ENCODE results near the gene SIRT5. TPM values are rescaled to one million over a fixed set of nuclear protein-coding genes. Genes with fewer than 3 reads are reported as not detected.

SIRT5 gene
- total RNA-seq, 1 donor from 2014 or later: 10.1 TPM

- intact Hi-C loops (cut with micrococcal nuclease): no loop called here
- H3K27me3 Mint-ChIP-seq (ENCODE audit: insufficient read depth): no peaks in the 10 kb centered on the region
Observed at GRCh38 chr6:13604546-13605416, 30.4 kb downstream of the SIRT5 start.

GRCh38 chr6:13605634-13606033 is 31.2 kb downstream of the SIRT5 start:
- Mint-ChIP-seq H3K27me3 (ENCODE audit: insufficient read depth) (no peaks in the 10 kb centered on the region), H3K36me3 (ENCODE audit: low read depth) (peaks cover 23% of the 10 kb centered on the region), H3K27ac (no peak overlapping the region), H3K4me1 (ENCODE audit: low read depth) (peaks cover 4% of the 10 kb centered on the region), H3K9me3 (no peaks in the 10 kb centered on the region), H3K4me3 (no peak overlapping the region)
- DNase-seq (ENCODE audit: low spot score): no peak
- intact Hi-C loops (cut with micrococcal nuclease): no loop called here

More at GRCh38 chr6:13604546-13605416, 30.4 kb downstream of the SIRT5 start:
- H3K9me3 Mint-ChIP-seq: no peaks in the 10 kb centered on the region
- DNase-seq (ENCODE audit: low spot score): no peak
- H3K27ac Mint-ChIP-seq: no peak overlapping the region
- H3K36me3 Mint-ChIP-seq (ENCODE audit: low read depth): peaks cover 29% of the 10 kb centered on the region
- H3K4me1 Mint-ChIP-seq (ENCODE audit: low read depth): peaks cover 4% of the 10 kb centered on the region
- no peak overlapping the region for H3K4me3 Mint-ChIP-seq

DNA sequence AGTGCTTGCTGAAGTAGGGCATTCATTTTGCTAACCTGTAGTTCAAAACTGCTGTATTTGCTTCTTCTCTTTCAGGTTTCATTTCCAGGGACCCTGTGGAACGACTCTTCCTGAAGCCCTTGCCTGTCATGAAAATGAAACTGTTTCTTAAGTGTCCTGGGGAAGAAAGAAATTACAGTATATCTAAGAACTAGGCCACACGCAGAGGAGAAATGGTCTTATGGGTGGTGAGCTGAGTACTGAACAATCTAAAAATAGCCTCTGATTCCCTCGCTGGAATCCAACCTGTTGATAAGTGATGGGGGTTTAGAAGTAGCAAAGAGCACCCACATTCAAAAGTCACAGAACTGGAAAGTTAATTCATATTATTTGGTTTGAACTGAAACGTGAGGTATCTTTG is 37.3 kb downstream of the SIRT5 start:
- Mint-ChIP-seq H3K36me3 (ENCODE audit: low read depth) (peaks cover 6% of the 10 kb centered on the region), H3K27me3 (ENCODE audit: insufficient read depth) (no peaks in the 10 kb centered on the region), H3K27ac (peak overlapping the region; percentile 9), H3K4me3 (peak overlapping the region; percentile 4), H3K4me1 (ENCODE audit: low read depth) (peaks cover 44% of the 10 kb centered on the region), H3K9me3 (no peaks in the 10 kb centered on the region)
- intact Hi-C loops (cut with micrococcal nuclease): loop anchor here (10.0 kb wide), 1 partner anchor 453 kb away; no protein-coding TSS in a partner anchor
- no peak for DNase-seq (ENCODE audit: low spot score)

- Mint-ChIP-seq H3K27ac (no peak overlapping the region), H3K4me3 (peak overlapping the region; percentile 99), H3K27me3 (ENCODE audit: insufficient read depth) (no peaks in the 10 kb centered on the region), H3K4me1 (ENCODE audit: low read depth) (peaks cover 54% of the 10 kb centered on the region), H3K9me3 (no peaks in the 10 kb centered on the region), H3K36me3 (ENCODE audit: low read depth) (peaks cover 14% of the 10 kb centered on the region)
- no peak for DNase-seq (ENCODE audit: low spot score)
- intact Hi-C loops (cut with micrococcal nuclease): loop anchor here (10.0 kb wide), 1 partner anchor 452 kb away; no protein-coding TSS in a partner anchor
Observed at GRCh38 chr6:13613029-13613594, 38.7 kb downstream of the SIRT5 start.

DNA sequence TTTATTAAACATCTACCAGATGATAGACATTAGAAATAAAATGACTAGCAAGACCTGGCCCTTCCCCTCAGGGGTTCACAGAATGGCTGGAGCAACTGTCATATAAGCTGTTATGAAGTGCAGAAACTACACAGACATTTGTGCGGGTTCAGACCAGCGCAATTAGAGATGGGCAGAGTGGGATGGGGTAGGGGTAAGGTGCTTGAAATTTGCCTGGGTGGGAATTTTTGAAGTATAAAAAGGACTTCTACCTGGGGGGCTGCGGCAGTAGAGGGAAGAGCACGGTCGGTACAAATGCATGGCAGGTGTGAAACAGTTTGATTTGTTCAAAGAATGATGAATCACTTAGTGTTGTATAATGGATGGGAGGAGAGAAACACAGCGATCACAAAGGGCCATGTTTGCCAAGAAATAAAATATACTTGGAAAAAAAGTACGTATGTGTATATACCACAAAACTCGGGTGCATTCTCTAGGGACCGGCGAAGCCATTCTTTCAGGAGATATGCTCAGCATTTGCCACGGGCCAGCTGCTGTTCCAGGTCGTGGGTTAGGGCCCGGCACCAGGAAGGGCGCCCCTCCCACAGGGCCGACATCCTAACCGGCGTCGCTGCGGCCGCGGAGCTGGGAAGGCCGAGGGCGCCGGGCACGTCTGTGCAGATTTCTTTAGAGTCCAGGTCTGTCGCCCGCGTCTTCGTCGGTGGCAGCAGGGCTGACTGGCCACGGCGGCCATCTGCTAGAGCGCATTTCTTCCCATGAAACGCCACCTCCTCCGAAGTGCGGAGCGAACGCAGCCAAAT is 39.9 kb downstream of the SIRT5 start:
- no peaks in the 10 kb centered on the region for H3K27me3 Mint-ChIP-seq (ENCODE audit: insufficient read depth)
- H3K9me3 Mint-ChIP-seq: no peaks in the 10 kb centered on the region
- intact Hi-C loops (cut with micrococcal nuclease): loop anchor here (10.0 kb wide), 1 partner anchor 450 kb away; no protein-coding TSS in a partner anchor
- DNase-seq (ENCODE audit: low spot score): peak; percentile 12
- H3K4me1 Mint-ChIP-seq (ENCODE audit: low read depth): peaks cover 54% of the 10 kb centered on the region
- H3K27ac Mint-ChIP-seq: peak overlapping the region; percentile 87
- H3K4me3 Mint-ChIP-seq: peak overlapping the region; percentile 99
- peaks cover 19% of the 10 kb centered on the region for H3K36me3 Mint-ChIP-seq (ENCODE audit: low read depth)

GRCh38 chr6:13614926-13615791 is 40.8 kb downstream of the SIRT5 start, which contains the start of gene NOL7:
Gene NOL7 (plus strand): TSS chr6:13615335. CDS start chr6:13615359, 24 bp downstream.
- intact Hi-C loops (cut with micrococcal nuclease): loop anchor here (1.0 to 10.0 kb wide), 8 partner anchors 41 to 450 kb away; partner anchors contain the start of genes GFOD1, MCUR1, RANBP9 and SIRT5
- peak; percentile 98 for DNase-seq (ENCODE audit: low spot score)
- Mint-ChIP-seq H3K36me3 (ENCODE audit: low read depth) (peaks cover 19% of the 10 kb centered on the region), H3K4me1 (ENCODE audit: low read depth) (peaks cover 54% of the 10 kb centered on the region), H3K4me3 (peak within 1 kb of the TSS; percentile 99), H3K27me3 (ENCODE audit: insufficient read depth) (no peaks in the 10 kb centered on the region), H3K27ac (peak within 1 kb of the TSS; percentile 87), H3K9me3 (no peaks in the 10 kb centered on the region)

DNA sequence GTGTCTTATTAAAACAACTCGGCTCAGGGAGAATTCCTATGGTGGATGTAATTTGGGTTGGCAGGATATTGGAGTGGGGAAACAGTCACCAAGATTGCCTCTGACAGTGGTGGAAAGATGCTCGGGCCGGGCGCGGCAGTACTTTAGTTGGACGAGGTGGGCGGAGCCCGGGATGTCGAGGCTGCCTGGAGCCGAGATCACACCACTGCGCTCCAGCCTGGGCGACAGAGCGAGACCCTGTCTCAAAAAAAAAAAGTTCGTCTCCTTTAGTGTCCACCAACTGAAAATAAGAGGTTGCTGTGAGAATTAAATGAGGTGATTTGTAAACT is 41.4 kb downstream of the SIRT5 start:
- Mint-ChIP-seq H3K4me3 (peak overlapping the region; percentile 99), H3K27me3 (ENCODE audit: insufficient read depth) (no peaks in the 10 kb centered on the region), H3K9me3 (no peaks in the 10 kb centered on the region), H3K36me3 (ENCODE audit: low read depth) (peaks cover 23% of the 10 kb centered on the region), H3K4me1 (ENCODE audit: low read depth) (peaks cover 54% of the 10 kb centered on the region), H3K27ac (peak overlapping the region; percentile 87)
- intact Hi-C loops (cut with micrococcal nuclease): loop anchor here (1.0 to 10.0 kb wide), 9 partner anchors 9 to 449 kb away; partner anchors contain the start of genes GFOD1, MCUR1, RANBP9 and SIRT5
- DNase-seq (ENCODE audit: low spot score): peak; percentile 22

DNA sequence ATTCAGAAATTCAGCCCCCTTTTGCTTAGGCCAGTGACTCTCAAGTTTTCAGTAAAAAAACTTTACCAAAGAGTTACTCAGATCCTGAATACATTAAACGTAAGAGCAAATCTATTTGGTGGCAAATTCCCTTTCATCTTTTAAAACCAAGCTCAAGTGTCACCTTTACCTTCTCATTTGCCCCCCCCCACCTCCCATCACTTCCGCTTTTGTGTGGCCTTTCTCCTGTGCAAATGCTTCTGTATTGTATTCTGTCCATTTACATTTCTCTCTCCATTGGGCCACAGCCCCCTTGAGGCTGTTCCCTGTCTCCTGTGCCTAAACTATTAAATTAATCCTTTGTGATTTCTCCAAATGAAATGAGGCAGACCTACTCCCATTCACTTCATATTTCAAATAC is 42.7 kb downstream of the SIRT5 start:
- Mint-ChIP-seq H3K4me1 (ENCODE audit: low read depth) (peaks cover 46% of the 10 kb centered on the region), H3K27ac (peak overlapping the region; percentile 31), H3K4me3 (peak overlapping the region; percentile 99), H3K9me3 (no peaks in the 10 kb centered on the region), H3K36me3 (ENCODE audit: low read depth) (peaks cover 28% of the 10 kb centered on the region), H3K27me3 (ENCODE audit: insufficient read depth) (no peaks in the 10 kb centered on the region)
- intact Hi-C loops (cut with micrococcal nuclease): loop anchor here (10.0 kb wide), 1 partner anchor 448 kb away; no protein-coding TSS in a partner anchor
- DNase-seq (ENCODE audit: low spot score): no peak

- DNase-seq (ENCODE audit: low spot score): no peak
- H3K36me3 Mint-ChIP-seq (ENCODE audit: low read depth): peaks cover 59% of the 10 kb centered on the region
- H3K9me3 Mint-ChIP-seq: no peaks in the 10 kb centered on the region
- H3K4me3 Mint-ChIP-seq: no peak overlapping the region
- peak overlapping the region; percentile 36 for H3K27ac Mint-ChIP-seq
- H3K27me3 Mint-ChIP-seq (ENCODE audit: insufficient read depth): no peaks in the 10 kb centered on the region
- intact Hi-C loops (cut with micrococcal nuclease): loop anchor here (1.0 to 5.0 kb wide), 4 partner anchors 9 to 162 kb away; no protein-coding TSS in a partner anchor
- peaks cover 34% of the 10 kb centered on the region for H3K4me1 Mint-ChIP-seq (ENCODE audit: low read depth)
Observed at GRCh38 chr6:13624871-13625288, 50.5 kb downstream of the SIRT5 start.

DNA sequence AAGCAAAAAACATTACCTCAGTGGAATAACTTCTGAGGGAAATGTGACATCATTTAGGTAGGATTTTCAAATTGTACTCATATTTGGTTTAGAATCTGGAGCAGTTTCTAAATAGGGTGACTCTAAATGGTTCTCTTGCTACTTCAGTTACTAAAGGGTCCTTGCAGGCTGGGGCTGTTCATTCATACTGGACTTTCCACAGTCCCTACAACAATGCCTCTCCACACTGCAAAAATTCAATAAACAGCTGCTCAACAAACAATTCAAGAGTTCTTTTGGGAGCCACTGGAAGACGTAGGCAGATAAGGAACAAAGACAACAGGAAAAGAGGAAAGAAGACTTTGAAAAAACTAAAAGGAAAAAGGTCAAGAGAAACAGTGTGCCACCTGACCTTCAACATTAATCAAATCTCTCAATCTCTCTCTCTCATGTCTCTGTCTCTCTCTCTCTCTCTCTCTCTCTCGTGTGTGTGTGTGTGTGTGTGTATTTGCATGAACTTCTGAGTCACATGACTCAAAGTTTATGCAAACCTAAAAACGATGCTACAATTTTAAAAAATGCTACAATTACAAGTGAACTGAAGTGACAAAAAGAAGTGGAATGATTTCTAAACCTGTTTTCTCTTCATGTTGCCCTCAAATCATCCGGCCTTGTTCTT is 55.2 kb downstream of the SIRT5 start:
- intact Hi-C loops (cut with micrococcal nuclease): no loop called here
- peak overlapping the region; percentile 78 for H3K27ac Mint-ChIP-seq
- no peak overlapping the region for H3K4me3 Mint-ChIP-seq
- H3K4me1 Mint-ChIP-seq (ENCODE audit: low read depth): peaks cover 31% of the 10 kb centered on the region
- peaks cover 56% of the 10 kb centered on the region for H3K36me3 Mint-ChIP-seq (ENCODE audit: low read depth)
- no peaks in the 10 kb centered on the region for H3K27me3 Mint-ChIP-seq (ENCODE audit: insufficient read depth)
- no peaks in the 10 kb centered on the region for H3K9me3 Mint-ChIP-seq
- no peak for DNase-seq (ENCODE audit: low spot score)

DNA sequence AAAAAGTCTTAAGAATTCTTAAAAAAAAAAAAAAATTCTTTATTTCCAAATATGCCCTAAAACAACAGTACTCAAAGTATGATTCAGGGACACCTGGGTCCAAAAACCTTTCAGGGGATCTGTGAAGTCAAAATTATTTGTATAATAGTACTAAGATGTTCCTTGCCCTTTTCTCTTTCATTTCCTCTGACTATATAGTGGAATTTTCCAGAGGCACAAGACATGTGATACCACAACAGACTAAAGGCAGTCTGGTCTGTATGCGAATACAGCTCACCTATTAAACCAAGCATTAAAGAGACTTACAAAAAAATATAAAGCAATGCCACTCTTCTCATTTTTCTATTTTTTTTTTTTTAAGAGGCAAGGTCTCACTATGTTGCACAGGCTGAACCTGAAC is 56.1 kb downstream of the SIRT5 start:
- H3K36me3 Mint-ChIP-seq (ENCODE audit: low read depth): peaks cover 55% of the 10 kb centered on the region
- H3K27me3 Mint-ChIP-seq (ENCODE audit: insufficient read depth): no peaks in the 10 kb centered on the region
- no peak overlapping the region for H3K4me3 Mint-ChIP-seq
- DNase-seq (ENCODE audit: low spot score): no peak
- H3K9me3 Mint-ChIP-seq: no peaks in the 10 kb centered on the region
- peaks cover 32% of the 10 kb centered on the region for H3K4me1 Mint-ChIP-seq (ENCODE audit: low read depth)
- H3K27ac Mint-ChIP-seq: peak overlapping the region; percentile 63
- intact Hi-C loops (cut with micrococcal nuclease): no loop called here

All from activated T-helper 1 cell treated with anti-CD3 and anti-CD28 coated beads, Interleukin-12 subunit alpha, Interleukin-12 subunit beta, Interleukin-2, Interleukin-4 antibody, amounts not matched to agents 30 ng/mL and 10 ng/mL and 1 ng/mL, durations not matched to agents 14 hours and 24 hours and 36 hours (primary cell).